Tibial nerve (tissue), 3 donors: ENCODE results near the gene PTPN7.

Source experiments
- CTCF ChIP-seq, 5 experiments: fragments of 200-600 bp in 3 of 5; fragments of 450-650 bp in 2 of 5; sonication (generic) in 3 of 5; IDR thresholded peaks; one replicate each; pipeline ENCODE4 v1.5.1; 2016 to 2019; ENCODE audit warnings: antibody characterized with exemption in 5 of 5, mild to moderate bottlenecking in 3 of 5, moderate library complexity in 2 of 5
- POLR2A ChIP-seq, 2 donors: fragments of 450-650 bp; IDR thresholded peaks; one replicate each; pipeline ENCODE4 v1.6.1; 2017; ENCODE audit warnings: antibody characterized with exemption in 2 of 2, mild to moderate bottlenecking in 2 of 2, moderate library complexity in 2 of 2

GRCh38 chr1:202187041-202187671 is 26.8 kb upstream of the PTPN7 start:
- no peak for TF ChIP-seq CTCF (IDR thresholded peaks at IDR 0.05)
- TF ChIP-seq POLR2A (IDR thresholded peaks at IDR 0.05) = no peak
